Gastrocnemius medialis (tissue), 4 donors: ENCODE data around the gene ANXA11. TPM values are rescaled to one million over a fixed set of nuclear protein-coding genes. Genes with fewer than 3 reads are reported as not detected.
A peak's percentile ranks its signal among the peaks of the same experiment; 100 is the strongest.

Experiments
- ATAC-seq, 2 donors: fragments of 150-250 bp; one replicate each; pipeline ENCODE4 v1.9.1; 2016
- DNase-seq, 2 donors: peaks; one replicate each; pipeline ENCODE4 v3.0.0-alpha.2; 2019
- H3K27ac ChIP-seq, 4 donors: fragments of 200-600 bp; sonication (generic); 1 replicate in 1 of 4; 2 replicates in 3 of 4; pipeline ENCODE4 v1.5.1; 2016 to 2018; ENCODE audit warnings: mild to moderate bottlenecking in 2 of 4, moderate library complexity in 1 of 4
- H3K27me3 ChIP-seq, 3 donors: fragments of 200-600 bp; sonication (generic) in 2 of 3; 1 replicate in 1 of 3; 2 replicates in 2 of 3; pipeline versions ENCODE4 v1.5.1 to v1.6.0; 2016 to 2019; ENCODE audit warnings: mild to moderate bottlenecking in 1 of 3, moderate library complexity in 1 of 3
- H3K36me3 ChIP-seq, 2 donors: fragments of 200-600 bp; sonication (generic) in 1 of 2; one replicate each; pipeline ENCODE4 v1.5.1; 2017 to 2018
- H3K4me1 ChIP-seq, 2 donors: fragments of 200-600 bp; sonication (generic) in 1 of 2; one replicate each; pipeline ENCODE4 v1.5.1; 2016 to 2017; ENCODE audit warnings: mild to moderate bottlenecking in 2 of 2
- H3K4me3 ChIP-seq, 4 donors: fragments of 200-600 bp; sonication (generic) in 3 of 4; 1 replicate in 1 of 4; 2 replicates in 3 of 4; pipeline ENCODE4 v1.5.1; 2016 to 2019; ENCODE audit warnings: mild to moderate bottlenecking in 2 of 4
- H3K9me3 ChIP-seq, 3 donors: fragments of 200-600 bp; sonication (generic) in 2 of 3; 1 replicate in 1 of 3; 2 replicates in 2 of 3; pipeline ENCODE4 v1.5.1; 2016 to 2019
- CTCF ChIP-seq, 5 experiments: fragments of 450-650 bp in 3 of 5; fragments of 200-600 bp in 2 of 5; sonication (generic) in 2 of 5; IDR thresholded peaks in 4 of 5; conservative IDR thresholded peaks in 1 of 5; 1 replicate in 4 of 5; 2 replicates in 1 of 5; pipeline ENCODE4 v1.5.1; 2016 to 2019; ENCODE audit warnings: antibody characterized with exemption in 5 of 5, mild to moderate bottlenecking in 3 of 5, moderate library complexity in 3 of 5
- POLR2A ChIP-seq, 2 donors: fragments of 450-650 bp; IDR thresholded peaks; one replicate each; pipeline ENCODE4 v1.6.1; 2017; ENCODE audit warnings: antibody characterized with exemption in 2 of 2, mild to moderate bottlenecking in 2 of 2, moderate library complexity in 2 of 2
- in situ Hi-C, 4 donors: fragments of 200-750 bp; cut with MboI; loops; one replicate each; pipeline versions ENCODE4 v1.15.0 to v1.8.0; 2017; ENCODE audit warnings: low sequenced_read_pairs in 4 of 4
- intact Hi-C: fragments of 100-400 bp; cut with DNase I; formaldehyde crosslinking; loops from one replicate; pipeline ENCODE4 v1.15.1; 2023; ENCODE audit warnings: low total_unique reads
- total RNA-seq, 4 donors: library from RNA; depleted of rRNA; stranded (reverse); fragments of >200 nt; gene quantifications; one replicate each; pipeline versions ENCODE4 v1.1.0 to v1.2.3, GENCODE V29; 2016

Gene ANXA11
- total RNA-seq, 4 donors from 2014 or later, result 142 to 202 (median 173) TPM

GRCh38 chr10:80164596-80164995 is 40.7 kb downstream of the ANXA11 start:
- in situ Hi-C loops (loop anchor here in 1 of 4 donors (5.0 kb wide), 1 partner anchor 38 kb away; no protein-coding TSS in a partner anchor), intact Hi-C loops (no loop called here)
- Histone ChIP-seq H3K27ac (peak overlapping the region; percentile 71 to 92 (median 80)), H3K4me1 (peaks cover 62 to 89% of the 10 kb centered on the region in 2 donors), H3K27me3 (no peaks in the 10 kb centered on the region), H3K4me3 (no peak overlapping the region), H3K9me3 (no peaks in the 10 kb centered on the region), H3K36me3 (peaks cover 0 to 38% of the 10 kb centered on the region in 2 donors)
- TF ChIP-seq POLR2A (IDR thresholded peaks at IDR 0.05) (no peak), CTCF (IDR thresholded peaks at IDR 0.05 in 4 of 5, conservative IDR thresholded peaks at IDR 0.05 in 1 of 5) (no peak)
- no peak for DNase-seq
- no peak for ATAC-seq

DNA sequence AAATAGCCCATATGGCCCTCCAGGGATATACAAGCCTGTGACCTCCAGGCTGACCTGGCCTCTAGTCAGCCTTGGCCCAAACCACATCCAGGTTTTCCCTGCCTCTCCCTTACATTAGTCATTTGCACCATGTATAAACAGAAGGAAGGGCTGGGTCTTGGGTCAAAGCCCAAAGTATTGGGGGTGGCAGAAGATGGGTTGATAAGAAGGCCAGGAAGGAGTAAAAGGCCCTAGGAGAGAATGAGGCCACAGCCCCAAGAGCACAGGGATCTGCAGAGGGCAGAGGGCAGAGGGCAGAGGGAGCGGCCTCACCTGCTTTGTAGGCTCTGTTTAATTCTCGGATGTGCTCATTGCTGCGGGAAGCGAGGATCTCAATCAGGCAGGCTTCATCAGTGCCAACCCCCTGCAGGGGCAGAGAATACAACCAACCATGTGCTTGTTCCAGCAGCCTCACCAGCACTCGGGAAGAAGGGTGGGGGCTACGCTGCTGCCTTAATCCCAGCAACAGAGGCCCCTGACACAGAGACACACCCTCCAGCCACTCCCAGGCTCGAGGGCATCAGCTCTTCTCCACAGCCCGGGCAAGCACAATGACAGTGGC is 41.5 kb downstream of the ANXA11 start:
- H3K9me3 ChIP-seq, result no peaks in the 10 kb centered on the region
- ATAC-seq, result no peak
- in situ Hi-C loops, result loop anchor here in 1 of 4 donors (5.0 kb wide), 1 partner anchor 38 kb away; no protein-coding TSS in a partner anchor
- intact Hi-C loops, result no loop called here
- H3K36me3 ChIP-seq, result peaks cover 0 to 38% of the 10 kb centered on the region in 2 donors
- no peaks in the 10 kb centered on the region for H3K27me3 ChIP-seq
- peaks cover 66 to 92% of the 10 kb centered on the region in 2 donors for H3K4me1 ChIP-seq
- H3K4me3 ChIP-seq, result no peak overlapping the region
- DNase-seq, result no peak
- TF ChIP-seq POLR2A (IDR thresholded peaks at IDR 0.05) (no peak), CTCF (IDR thresholded peaks at IDR 0.05 in 4 of 5, conservative IDR thresholded peaks at IDR 0.05 in 1 of 5) (no peak)
- peak overlapping the region; percentile 71 to 92 (median 80) for H3K27ac ChIP-seq

GRCh38 chr10:80161321-80162083 is 43.8 kb downstream of the ANXA11 start:
- ATAC-seq, result no peak
- intact Hi-C loops (no loop called here), in situ Hi-C loops (loop anchor here in 1 of 4 donors (5.0 kb wide), 1 partner anchor 41 kb away; no protein-coding TSS in a partner anchor)
- no peak for DNase-seq
- Histone ChIP-seq H3K4me3 (no peak overlapping the region), H3K36me3 (peaks cover 0 to 55% of the 10 kb centered on the region in 2 donors), H3K4me1 (peaks cover 55 to 78% of the 10 kb centered on the region in 2 donors), H3K27me3 (no peaks in the 10 kb centered on the region), H3K27ac (peak overlapping the region; percentile 85 to 94 (median 91)), H3K9me3 (no peaks in the 10 kb centered on the region)
- TF ChIP-seq POLR2A (IDR thresholded peaks at IDR 0.05) (no peak), CTCF (IDR thresholded peaks at IDR 0.05 in 4 of 5, conservative IDR thresholded peaks at IDR 0.05 in 1 of 5) (peak in 1 of 5 experiments; percentile 12)

GRCh38 chr10:80160361-80161320 is 44.7 kb downstream of the ANXA11 start:
- ATAC-seq (no peak), DNase-seq (no peak)
- H3K4me1 ChIP-seq, result peaks cover 50 to 70% of the 10 kb centered on the region in 2 donors
- no peaks in the 10 kb centered on the region for H3K9me3 ChIP-seq
- H3K27ac ChIP-seq, result peak overlapping the region; percentile 85 to 94 (median 91)
- TF ChIP-seq POLR2A (IDR thresholded peaks at IDR 0.05) (no peak), CTCF (IDR thresholded peaks at IDR 0.05 in 4 of 5, conservative IDR thresholded peaks at IDR 0.05 in 1 of 5) (no peak)
- intact Hi-C loops, result no loop called here
- H3K4me3 ChIP-seq, result no peak overlapping the region
- H3K27me3 ChIP-seq, result no peaks in the 10 kb centered on the region
- peaks cover 0 to 63% of the 10 kb centered on the region in 2 donors for H3K36me3 ChIP-seq
- in situ Hi-C loops, result loop anchor here in 1 of 4 donors (5.0 kb wide), 1 partner anchor 42 kb away; no protein-coding TSS in a partner anchor
